Spinal cord (tissue), 10 donors: ENCODE measurements around the gene MYPN. TPM values are rescaled to one million over a fixed set of nuclear protein-coding genes. Genes with fewer than 3 reads are reported as not detected.

Source experiments
- DNase-seq, 6 donors: peaks; one replicate each; pipeline versions ENCODE4 v3.0.0 to v3.0.0-alpha.2; 2013 to 2015; ENCODE audit warnings: low spot score in 6 of 6, low read depth in 4 of 6
- H3K27ac ChIP-seq: one replicate; pipeline ENCODE4 v1.5.1; 2013; ENCODE audit warnings: low read depth, low read length, control low read depth
- H3K27me3 ChIP-seq: one replicate; pipeline ENCODE4 v1.6.1; 2013; ENCODE audit warnings: low read length; ENCODE audit not compliant: control insufficient read depth, insufficient read depth
- H3K36me3 ChIP-seq: one replicate; pipeline ENCODE4 v1.6.1; 2013; ENCODE audit warnings: low read length; ENCODE audit not compliant: control insufficient read depth, insufficient read depth
- H3K4me1 ChIP-seq: one replicate; pipeline ENCODE4 v1.6.1; 2013; ENCODE audit warnings: low read length; ENCODE audit not compliant: control insufficient read depth, insufficient read depth
- H3K4me3 ChIP-seq: one replicate; pipeline ENCODE4 v1.5.1; 2013; ENCODE audit warnings: low read depth, low read length, control low read depth
- H3K9me3 ChIP-seq: one replicate; pipeline ENCODE4 v1.6.1; 2013; ENCODE audit warnings: low read length; ENCODE audit not compliant: control insufficient read depth, insufficient read depth
- WGBS: methylation state at CpG from one replicate; pipeline ENCODE4 v1.1.5; 2013; ENCODE audit warnings: missing lambda C conversion rate; ENCODE audit not compliant: insufficient coverage; 5-methylcytosine and 5-hydroxymethylcytosine counted together
- polyA plus RNA-seq, 2 donors: library from polyadenylated mRNA; unstranded; fragments of 120-200 nt; gene quantifications; one replicate each; pipeline ENCODE4 v1.2.1, GENCODE V29; 2013; ENCODE audit not compliant: insufficient read length in 2 of 2
- total RNA-seq, 2 donors: library from RNA; depleted of rRNA in 1 of 2; stranded (reverse); fragments of 120-200 nt in 1 of 2; fragments of >200 nt in 1 of 2; gene quantifications; one replicate each; pipeline versions ENCODE4 v1.2.3 to v1.2.4, GENCODE V29; 2013 to 2014
- donor health status: healthy.

Gene MYPN
- total and polyA plus RNA-seq, 4 donors, result 0.06 to 0.23 (median 0.10) TPM; not detected in 1

GRCh38 chr10:68175949-68176348 is 66.7 kb downstream of the MYPN start:
- Histone ChIP-seq H3K4me3 (no peak overlapping the region), H3K27ac (no peak overlapping the region), H3K36me3 (no peaks in the 10 kb centered on the region), H3K9me3 (no peaks in the 10 kb centered on the region), H3K27me3 (no peaks in the 10 kb centered on the region), H3K4me1 (no peaks in the 10 kb centered on the region)
- WGBS, result no CpG with 5 or more reads among the region's 1 CpG
- no peak for DNase-seq

DNA sequence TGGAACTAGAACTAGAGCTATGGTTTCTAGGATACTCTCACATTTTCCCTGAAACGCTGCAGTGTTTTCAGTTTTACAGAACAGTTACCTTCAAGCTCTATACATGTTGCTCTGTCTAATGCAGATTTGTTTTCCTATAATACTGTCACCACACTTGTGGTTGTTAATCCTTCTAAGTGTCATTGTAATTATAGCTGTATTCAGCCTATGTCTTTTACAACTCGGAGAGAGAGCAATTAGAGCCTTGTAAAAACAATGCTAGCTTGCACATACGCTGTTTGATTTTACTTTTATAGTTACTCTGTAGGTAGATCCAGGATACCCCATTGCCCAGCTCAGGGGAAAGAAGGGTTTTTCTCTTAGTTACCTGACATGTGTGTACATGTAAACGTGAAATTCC is 67.5 kb downstream of the MYPN start:
- no peaks in the 10 kb centered on the region for H3K36me3 ChIP-seq
- no peak overlapping the region for H3K4me3 ChIP-seq
- WGBS, result no CpG with 5 or more reads among the region's 4 CpGs
- H3K27me3 ChIP-seq, result no peaks in the 10 kb centered on the region
- H3K27ac ChIP-seq, result no peak overlapping the region
- DNase-seq, result no peak
- H3K4me1 ChIP-seq, result no peaks in the 10 kb centered on the region
- H3K9me3 ChIP-seq, result no peaks in the 10 kb centered on the region

DNA sequence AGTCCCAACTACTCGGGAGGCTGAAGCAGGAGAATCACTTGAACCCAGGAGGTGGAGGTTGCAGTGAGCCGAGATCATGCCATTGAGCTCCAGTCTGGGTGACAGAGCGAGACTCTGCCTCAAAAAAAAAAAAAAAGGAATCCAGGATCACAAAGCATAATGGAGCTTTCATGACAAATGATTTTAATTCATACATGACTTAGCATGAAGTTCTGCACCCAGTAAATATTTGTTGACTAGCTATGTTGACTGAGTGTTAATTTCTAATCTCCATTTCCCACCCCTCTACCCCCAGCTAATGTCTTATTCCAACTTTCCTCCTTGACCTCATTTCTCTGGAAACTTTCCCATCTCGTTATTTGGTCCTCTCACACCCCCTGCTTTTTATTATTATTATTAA is 69.3 kb downstream of the MYPN start:
- H3K27me3 ChIP-seq, result no peaks in the 10 kb centered on the region
- H3K4me3 ChIP-seq, result no peak overlapping the region
- no peaks in the 10 kb centered on the region for H3K36me3 ChIP-seq
- WGBS, result no CpG with 5 or more reads among the region's 4 CpGs
- H3K4me1 ChIP-seq, result no peaks in the 10 kb centered on the region
- no peak for DNase-seq
- H3K9me3 ChIP-seq, result no peaks in the 10 kb centered on the region
- no peak overlapping the region for H3K27ac ChIP-seq

- Histone ChIP-seq H3K4me3 (no peak overlapping the region), H3K36me3 (no peaks in the 10 kb centered on the region), H3K27me3 (no peaks in the 10 kb centered on the region), H3K27ac (no peak overlapping the region), H3K9me3 (no peaks in the 10 kb centered on the region), H3K4me1 (no peaks in the 10 kb centered on the region)
- no peak for DNase-seq
- 82% methylated on average over 2 of the region's 3 CpGs for WGBS
Measured at GRCh38 chr10:68179016-68179415, 69.7 kb downstream of the MYPN start.

GRCh38 chr10:68180490-68180889 is 71.2 kb downstream of the MYPN start:
- Histone ChIP-seq H3K27ac (no peak overlapping the region), H3K9me3 (no peaks in the 10 kb centered on the region), H3K4me1 (no peaks in the 10 kb centered on the region), H3K27me3 (no peaks in the 10 kb centered on the region), H3K36me3 (no peaks in the 10 kb centered on the region), H3K4me3 (no peak overlapping the region)
- no peak for DNase-seq
- WGBS, result 100% methylated on average over 3 of the region's 3 CpGs

DNA sequence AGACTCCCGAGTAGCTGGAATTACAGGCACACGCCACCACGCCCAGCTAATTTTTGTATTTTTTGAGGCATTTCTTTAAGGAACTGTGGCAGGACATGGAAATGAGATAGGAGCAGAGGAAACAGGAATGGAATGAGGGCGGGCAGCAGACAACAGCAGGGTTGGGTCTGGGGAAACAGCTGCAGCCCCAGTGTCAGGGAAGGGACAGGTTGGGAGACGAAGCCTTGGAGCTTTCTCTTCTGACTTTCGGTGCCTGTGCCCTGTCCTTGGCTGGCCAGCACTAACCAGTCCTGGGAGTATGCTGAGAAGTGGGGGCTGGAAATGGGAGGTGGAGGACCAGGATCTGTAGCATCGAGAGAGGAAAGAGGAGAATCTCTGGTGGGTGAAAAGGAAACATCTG is 75.3 kb downstream of the MYPN start:
- Histone ChIP-seq H3K27me3 (no peaks in the 10 kb centered on the region), H3K27ac (no peak overlapping the region), H3K4me1 (no peaks in the 10 kb centered on the region), H3K4me3 (no peak overlapping the region), H3K9me3 (no peaks in the 10 kb centered on the region), H3K36me3 (no peaks in the 10 kb centered on the region)
- WGBS, result 67% methylated on average over 7 of the region's 7 CpGs
- no peak for DNase-seq

GRCh38 chr10:68185085-68185484 is 75.8 kb downstream of the MYPN start:
- WGBS, result no CpG with 5 or more reads among the region's 2 CpGs
- Histone ChIP-seq H3K36me3 (no peaks in the 10 kb centered on the region), H3K4me3 (no peak overlapping the region), H3K9me3 (no peaks in the 10 kb centered on the region), H3K4me1 (no peaks in the 10 kb centered on the region), H3K27me3 (no peaks in the 10 kb centered on the region), H3K27ac (no peak overlapping the region)
- no peak for DNase-seq

DNA sequence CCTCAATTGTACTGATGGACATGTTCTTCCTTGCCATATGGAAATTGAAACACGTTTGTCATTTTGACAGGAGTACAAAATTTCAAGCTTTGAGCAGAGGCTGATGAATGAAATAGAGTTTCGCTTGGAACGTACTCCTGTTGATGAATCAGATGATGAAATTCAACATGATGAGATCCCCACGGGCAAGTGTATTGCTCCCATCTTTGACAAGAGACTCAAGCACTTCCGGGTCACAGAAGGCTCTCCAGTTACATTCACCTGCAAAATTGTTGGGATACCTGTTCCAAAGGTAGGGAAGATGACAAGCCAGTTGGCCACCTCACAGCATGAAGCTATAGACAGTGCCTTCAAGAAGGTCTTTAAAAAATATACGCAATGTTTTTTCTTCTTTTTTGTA is 79.5 kb downstream of the MYPN start:
- WGBS, result 86% methylated on average over 4 of the region's 6 CpGs
- Histone ChIP-seq H3K36me3 (no peaks in the 10 kb centered on the region), H3K4me1 (no peaks in the 10 kb centered on the region), H3K27ac (no peak overlapping the region), H3K9me3 (no peaks in the 10 kb centered on the region), H3K27me3 (no peaks in the 10 kb centered on the region), H3K4me3 (no peak overlapping the region)
- no peak for DNase-seq

GRCh38 chr10:68192113-68192512 is 82.8 kb downstream of the MYPN start:
- Histone ChIP-seq H3K27me3 (no peaks in the 10 kb centered on the region), H3K4me1 (no peaks in the 10 kb centered on the region), H3K9me3 (no peaks in the 10 kb centered on the region), H3K4me3 (no peak overlapping the region), H3K27ac (no peak overlapping the region), H3K36me3 (no peaks in the 10 kb centered on the region)
- DNase-seq, result no peak
- 89% methylated on average over 2 of the region's 3 CpGs for WGBS

- Histone ChIP-seq H3K4me1 (no peaks in the 10 kb centered on the region), H3K27ac (no peak overlapping the region), H3K27me3 (no peaks in the 10 kb centered on the region), H3K4me3 (no peak overlapping the region), H3K36me3 (no peaks in the 10 kb centered on the region), H3K9me3 (no peaks in the 10 kb centered on the region)
- WGBS, result 100% methylated on average over 3 of the region's 6 CpGs
- DNase-seq, result no peak
Measured at GRCh38 chr10:68194290-68194689, 85.0 kb downstream of the MYPN start.
